Muscle layer of duodenum (tissue), 2 donors: Measurements from ENCODE around the gene CYS1.

ENCODE experiments used
- H3K27ac ChIP-seq: one replicate; pipeline ENCODE4 v1.7.0; 2013; ENCODE audit warnings: mild to moderate bottlenecking, low read length
- H3K27me3 ChIP-seq: one replicate; pipeline ENCODE4 v1.7.0; 2013; ENCODE audit warnings: low read depth, mild to moderate bottlenecking, control low read depth, low read length
- H3K36me3 ChIP-seq, 2 donors: one replicate each; pipeline ENCODE4 v1.7.0; 2013; ENCODE audit warnings: low read length in 2 of 2, control low read depth in 1 of 2, mild to moderate bottlenecking in 1 of 2; ENCODE audit not compliant: insufficient read depth in 2 of 2, control insufficient read depth in 1 of 2
- H3K4me1 ChIP-seq, 2 donors: one replicate each; pipeline ENCODE4 v1.7.0; 2013; ENCODE audit warnings: low read length in 2 of 2, mild to moderate bottlenecking in 2 of 2, control low read depth in 1 of 2, moderate library complexity in 1 of 2; ENCODE audit not compliant: insufficient read depth in 2 of 2, control insufficient read depth in 1 of 2
- H3K4me3 ChIP-seq, 2 donors: one replicate each; pipeline ENCODE4 v1.7.0; 2013; ENCODE audit warnings: low read length in 2 of 2, low read depth in 1 of 2, mild to moderate bottlenecking in 1 of 2
- H3K9me3 ChIP-seq, 2 donors: one replicate each; pipeline ENCODE4 v1.7.0; 2013; ENCODE audit warnings: low read length in 2 of 2, control low read depth in 1 of 2, mild to moderate bottlenecking in 1 of 2; ENCODE audit not compliant: control insufficient read depth in 1 of 2
- donor health status: healthy.

CYS1 gene

DNA sequence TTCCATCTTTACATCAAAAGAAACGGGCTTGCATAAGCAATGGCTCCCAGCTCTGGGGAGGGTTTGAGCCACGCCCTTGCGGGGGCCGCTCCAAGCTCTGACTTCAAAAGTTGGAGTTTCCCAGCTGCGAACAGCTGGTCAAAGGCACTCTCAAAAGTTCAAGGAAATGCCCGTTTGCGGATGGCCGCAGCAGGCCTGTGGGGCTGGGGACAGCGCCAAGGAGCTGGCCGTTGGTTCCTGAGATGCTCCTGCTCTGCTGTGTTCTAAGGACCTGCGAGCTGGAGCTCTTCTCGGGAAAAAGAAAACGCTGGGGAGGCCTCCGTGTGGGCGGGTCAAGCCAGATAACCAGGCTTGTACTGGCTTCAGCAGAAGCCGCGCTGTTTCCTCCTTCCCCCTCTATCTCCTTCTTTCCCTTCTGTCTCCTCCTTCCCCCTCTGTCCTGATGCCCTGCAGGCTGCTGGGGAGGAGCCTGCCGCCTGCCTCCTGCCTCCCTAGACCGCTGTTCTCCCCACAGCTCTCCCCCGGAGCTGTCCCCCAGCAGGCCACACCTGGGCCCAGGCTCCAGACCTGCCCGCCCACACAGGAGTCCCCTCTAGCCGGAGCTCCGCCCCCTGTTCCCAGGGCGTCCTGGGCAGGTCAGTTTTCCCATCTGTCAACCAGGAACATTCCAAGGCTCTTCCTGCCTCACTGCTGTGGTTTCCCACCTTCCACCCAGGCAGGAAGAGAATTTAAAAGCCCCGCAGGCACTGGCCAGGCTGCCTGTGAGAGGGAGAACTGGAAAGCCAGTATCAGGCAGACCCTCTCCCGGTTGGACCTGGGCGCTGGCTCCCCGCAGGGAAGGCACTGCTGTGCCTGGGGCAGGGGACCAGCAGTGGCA is 22.7 kb downstream of the CYS1 start:
- Histone ChIP-seq H3K27ac (no peak overlapping the region), H3K9me3 (no peaks in the 10 kb centered on the region), H3K4me1 (peaks cover 7 to 15% of the 10 kb centered on the region in 2 donors), H3K36me3 (peaks cover 8 to 14% of the 10 kb centered on the region in 2 donors), H3K27me3 (no peaks in the 10 kb centered on the region), H3K4me3 (peak overlapping the region; percentile 32 to 37)

DNA sequence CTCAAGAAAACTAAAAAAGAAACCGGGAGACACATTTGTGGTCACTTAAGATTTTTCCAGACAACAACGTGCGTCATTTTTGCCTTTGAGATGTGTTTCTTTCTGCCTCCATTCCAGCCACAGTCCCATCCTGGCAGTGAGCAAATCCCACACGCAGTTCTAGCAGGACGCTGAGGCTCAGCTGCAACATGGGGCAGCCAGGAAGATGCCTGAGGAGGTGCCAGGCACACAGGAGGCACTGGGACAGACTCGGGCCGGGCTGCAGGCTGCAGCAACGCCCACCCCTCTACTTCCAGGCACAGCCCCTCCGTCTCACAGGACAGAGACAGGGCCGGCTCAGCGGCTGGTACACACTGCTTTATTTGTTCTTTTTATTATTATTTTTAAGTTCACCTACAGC is 23.8 kb downstream of the CYS1 start:
- peaks cover 7 to 15% of the 10 kb centered on the region in 2 donors for H3K4me1 ChIP-seq
- no peak overlapping the region for H3K4me3 ChIP-seq
- H3K36me3 ChIP-seq = peaks cover 13 to 21% of the 10 kb centered on the region in 2 donors
- no peak overlapping the region for H3K27ac ChIP-seq
- H3K9me3 ChIP-seq = no peaks in the 10 kb centered on the region
- H3K27me3 ChIP-seq = no peaks in the 10 kb centered on the region

DNA sequence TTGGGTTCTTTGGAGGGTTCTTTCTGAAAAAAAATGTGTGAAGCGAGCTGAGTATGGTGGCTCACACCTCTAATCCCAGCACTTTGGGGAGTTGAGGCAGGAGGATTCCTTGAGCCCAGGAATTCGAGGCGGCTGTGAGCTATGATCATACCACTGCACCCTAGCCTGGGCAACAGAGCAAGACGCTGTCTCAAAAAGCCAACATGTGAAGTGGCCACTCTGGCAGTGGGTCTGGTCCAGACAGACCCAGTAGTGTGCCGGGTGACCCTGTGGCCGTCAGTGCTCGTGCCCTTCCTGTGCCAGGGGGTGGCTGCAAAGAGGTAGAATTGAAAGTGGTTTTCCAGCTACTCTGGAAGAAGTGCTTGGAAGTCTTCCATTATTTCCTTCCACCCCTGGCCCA is 25.2 kb downstream of the CYS1 start:
- Histone ChIP-seq H3K4me1 (peaks cover 7 to 9% of the 10 kb centered on the region in 2 donors), H3K27ac (no peak overlapping the region), H3K9me3 (no peaks in the 10 kb centered on the region), H3K27me3 (no peaks in the 10 kb centered on the region), H3K36me3 (peaks cover 13 to 21% of the 10 kb centered on the region in 2 donors), H3K4me3 (no peak overlapping the region)

DNA sequence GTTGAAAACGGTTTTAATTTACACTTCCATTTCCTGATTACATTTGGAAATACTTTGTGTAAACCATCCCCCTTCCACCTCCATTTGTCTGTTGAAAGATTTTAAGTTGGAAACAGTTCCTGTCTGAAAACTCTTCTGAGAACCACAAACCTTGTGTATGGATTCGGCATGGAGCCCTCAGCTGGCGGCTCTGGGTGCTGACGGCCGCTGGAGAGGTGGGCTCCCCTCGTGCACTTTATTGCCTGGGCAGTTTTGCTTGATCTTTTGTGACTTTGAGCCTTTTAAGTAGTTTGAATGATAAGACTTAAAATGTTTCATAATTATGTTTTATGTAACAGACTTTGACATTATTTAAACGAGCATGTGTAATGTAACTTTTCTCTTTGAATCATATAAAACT is 25.8 kb downstream of the CYS1 start:
- Histone ChIP-seq H3K4me1 (peaks cover 10 to 13% of the 10 kb centered on the region in 2 donors), H3K36me3 (peaks cover 13 to 24% of the 10 kb centered on the region in 2 donors), H3K4me3 (no peak overlapping the region), H3K27me3 (no peaks in the 10 kb centered on the region), H3K9me3 (no peaks in the 10 kb centered on the region), H3K27ac (no peak overlapping the region)

DNA sequence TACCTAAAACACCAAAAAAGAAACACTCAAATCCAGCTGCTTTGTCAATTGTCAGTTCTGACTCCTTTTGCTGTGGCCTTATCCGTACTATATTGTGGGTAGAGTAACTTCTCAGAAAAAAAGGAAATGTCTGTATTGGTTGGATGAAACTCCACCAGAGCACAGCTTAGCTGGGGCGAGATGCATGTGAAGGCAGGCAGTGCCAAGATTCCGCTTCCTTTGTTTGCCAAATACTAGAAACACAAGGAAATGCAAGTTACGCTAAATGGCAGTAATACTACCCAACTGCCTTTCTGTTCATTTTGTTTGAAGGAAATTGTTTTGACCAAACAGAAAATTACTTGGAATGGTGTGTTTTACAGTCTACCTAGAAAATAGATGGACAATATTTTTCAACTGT is 26.9 kb downstream of the CYS1 start:
- Histone ChIP-seq H3K27ac (no peak overlapping the region), H3K4me1 (peaks cover 18 to 19% of the 10 kb centered on the region in 2 donors), H3K9me3 (no peaks in the 10 kb centered on the region), H3K4me3 (no peak overlapping the region), H3K36me3 (peaks cover 19 to 33% of the 10 kb centered on the region in 2 donors), H3K27me3 (no peaks in the 10 kb centered on the region)

DNA sequence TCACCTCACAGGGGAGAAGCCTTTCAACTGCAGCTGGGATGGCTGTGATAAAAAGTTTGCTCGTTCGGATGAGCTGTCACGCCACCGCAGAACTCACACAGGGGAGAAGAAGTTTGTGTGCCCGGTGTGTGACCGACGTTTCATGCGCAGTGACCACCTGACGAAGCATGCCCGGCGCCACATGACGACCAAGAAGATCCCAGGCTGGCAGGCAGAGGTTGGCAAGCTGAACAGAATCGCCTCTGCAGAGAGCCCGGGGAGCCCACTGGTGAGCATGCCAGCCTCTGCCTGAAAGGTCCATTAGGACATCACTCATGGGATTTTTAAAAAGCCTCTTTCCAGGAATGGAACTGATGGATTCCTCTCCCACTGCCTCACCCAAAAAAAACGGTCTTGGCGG is 28.0 kb downstream of the CYS1 start:
- Histone ChIP-seq H3K27ac (no peak overlapping the region), H3K9me3 (no peaks in the 10 kb centered on the region), H3K27me3 (no peaks in the 10 kb centered on the region), H3K4me1 (peaks cover 20% of the 10 kb centered on the region in 2 donors), H3K36me3 (peaks cover 28 to 42% of the 10 kb centered on the region in 2 donors), H3K4me3 (no peak overlapping the region)

DNA sequence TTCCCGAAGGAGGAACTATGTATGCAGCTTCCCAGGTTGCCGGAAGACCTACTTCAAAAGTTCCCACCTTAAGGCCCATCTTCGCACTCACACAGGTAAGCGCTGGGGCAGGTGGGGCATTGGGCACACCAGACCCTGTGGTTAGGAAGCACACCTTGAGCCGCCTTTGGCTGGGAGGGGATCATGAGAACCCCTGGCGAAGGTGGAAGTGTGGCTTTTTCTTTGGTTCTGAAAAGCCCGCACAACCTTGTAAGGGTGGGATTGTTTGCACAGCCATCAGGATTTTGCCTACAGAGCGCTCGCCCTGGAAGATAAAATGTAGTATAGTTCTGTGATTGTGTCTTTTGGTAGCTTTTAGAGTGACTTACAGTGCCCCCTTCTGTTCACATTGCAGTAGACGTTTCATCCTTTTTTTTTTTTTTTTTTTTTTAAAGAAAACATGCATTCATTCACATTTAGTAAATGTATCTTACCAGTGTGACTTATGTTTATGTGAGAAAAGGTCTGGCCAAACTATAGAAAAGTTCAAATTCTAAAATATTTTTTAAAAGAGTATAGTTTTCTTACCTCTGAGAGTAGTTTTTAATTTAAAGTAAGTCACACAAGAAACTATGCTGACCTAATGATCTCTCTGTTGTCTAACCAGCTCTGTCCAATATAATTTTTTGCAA is 31.6 kb downstream of the CYS1 start:
- H3K27ac ChIP-seq = peak overlapping the region; percentile 39
- no peak overlapping the region for H3K4me3 ChIP-seq
- peaks cover 15 to 38% of the 10 kb centered on the region in 2 donors for H3K4me1 ChIP-seq
- no peaks in the 10 kb centered on the region for H3K27me3 ChIP-seq
- peaks cover 28 to 36% of the 10 kb centered on the region in 2 donors for H3K36me3 ChIP-seq
- H3K9me3 ChIP-seq = no peaks in the 10 kb centered on the region

DNA sequence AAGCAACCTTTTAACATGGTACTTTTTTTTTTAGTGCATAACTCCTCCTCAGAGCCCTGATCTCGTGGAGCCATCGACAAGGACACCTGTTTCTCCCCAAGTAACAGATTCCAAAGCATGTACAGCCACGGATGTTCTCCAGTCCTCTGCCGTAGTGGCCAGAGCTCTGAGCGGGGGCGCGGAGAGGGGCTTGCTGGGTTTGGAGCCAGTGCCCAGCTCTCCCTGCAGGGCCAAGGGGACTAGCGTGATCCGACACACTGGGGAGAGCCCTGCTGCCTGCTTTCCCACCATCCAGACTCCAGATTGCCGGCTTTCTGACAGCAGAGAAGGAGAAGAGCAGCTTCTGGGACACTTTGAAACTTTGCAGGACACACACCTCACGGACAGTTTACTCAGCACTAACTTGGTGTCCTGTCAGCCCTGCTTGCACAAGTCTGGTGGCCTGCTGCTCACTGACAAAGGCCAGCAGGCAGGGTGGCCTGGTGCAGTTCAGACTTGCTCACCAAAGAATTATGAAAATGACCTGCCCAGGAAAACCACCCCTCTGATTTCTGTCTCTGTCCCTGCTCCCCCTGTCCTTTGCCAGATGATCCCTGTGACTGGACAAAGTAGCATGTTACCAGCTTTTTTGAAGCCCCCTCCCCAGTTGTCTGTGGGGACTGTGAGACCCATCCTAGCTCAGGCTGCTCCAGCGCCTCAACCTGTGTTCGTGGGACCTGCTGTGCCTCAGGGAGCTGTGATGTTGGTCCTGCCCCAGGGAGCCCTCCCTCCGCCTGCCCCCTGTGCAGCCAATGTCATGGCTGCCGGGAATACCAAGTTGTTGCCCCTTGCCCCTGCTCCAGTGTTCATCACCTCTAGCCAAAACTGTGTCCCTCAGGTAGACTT is 32.4 kb downstream of the CYS1 start:
- Histone ChIP-seq H3K4me1 (peaks cover 15 to 38% of the 10 kb centered on the region in 2 donors), H3K36me3 (peaks cover 24 to 30% of the 10 kb centered on the region in 2 donors), H3K27ac (no peak overlapping the region), H3K4me3 (no peak overlapping the region), H3K9me3 (no peaks in the 10 kb centered on the region), H3K27me3 (no peaks in the 10 kb centered on the region)

DNA sequence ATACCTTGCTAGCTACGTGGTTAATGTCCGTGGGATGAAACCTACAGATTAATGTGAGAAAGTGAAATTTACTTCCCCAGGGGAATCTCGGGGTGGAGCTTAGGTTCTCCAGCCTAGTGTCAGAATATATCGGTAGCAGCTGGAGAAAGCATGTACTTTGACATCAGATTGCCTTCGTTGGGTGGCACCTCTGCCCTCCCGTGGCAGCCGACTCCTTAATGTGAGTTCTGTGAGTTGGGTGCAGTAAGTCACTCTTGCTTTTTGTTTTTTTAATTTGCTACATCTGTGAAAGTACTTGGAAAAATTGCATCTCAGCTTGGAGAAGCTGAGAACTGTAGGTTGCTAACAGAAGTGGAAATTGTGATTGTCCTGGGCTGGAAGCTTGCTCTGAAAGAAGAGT is 33.3 kb downstream of the CYS1 start:
- Histone ChIP-seq H3K4me1 (peaks cover 15 to 38% of the 10 kb centered on the region in 2 donors), H3K36me3 (peaks cover 15 to 22% of the 10 kb centered on the region in 2 donors), H3K27me3 (no peaks in the 10 kb centered on the region), H3K27ac (no peak overlapping the region), H3K9me3 (no peaks in the 10 kb centered on the region), H3K4me3 (no peak overlapping the region)

DNA sequence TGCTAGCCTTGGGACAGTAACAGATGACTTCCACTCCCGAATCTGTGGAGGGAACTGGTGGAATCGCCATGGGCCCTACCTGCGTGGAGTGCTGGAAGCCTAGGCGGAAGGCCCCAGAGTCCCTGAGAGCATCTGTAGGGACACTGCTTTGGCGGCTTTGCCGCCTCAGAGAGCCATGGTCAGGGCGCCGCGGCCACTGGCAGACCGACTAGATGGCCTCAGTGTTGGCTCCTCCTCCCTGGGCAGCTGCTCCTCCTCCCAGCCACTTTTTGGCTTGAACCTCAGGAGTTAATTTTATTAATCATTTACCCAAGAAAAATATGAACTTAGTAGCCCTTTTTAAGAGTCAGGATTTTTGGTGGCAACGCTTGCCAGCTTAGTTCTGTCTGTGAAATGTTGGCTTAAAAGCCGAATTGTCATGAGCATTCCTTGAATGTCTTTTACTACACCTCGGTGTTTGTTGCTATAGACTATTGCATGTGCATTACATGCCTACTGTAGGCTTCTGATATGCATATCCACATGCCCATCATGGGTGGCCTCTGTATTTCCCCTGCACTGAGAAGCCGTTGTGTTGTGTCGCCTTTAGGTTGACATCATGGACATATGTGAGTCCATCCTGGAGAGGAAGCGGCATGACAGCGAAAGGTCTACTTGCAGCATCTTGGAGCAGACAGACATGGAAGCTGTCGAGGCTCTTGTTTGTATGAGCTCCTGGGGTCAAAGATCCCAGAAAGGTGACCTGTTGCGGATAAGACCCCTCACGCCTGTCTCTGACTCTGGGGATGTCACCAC is 34.5 kb downstream of the CYS1 start:
- Histone ChIP-seq H3K27me3 (no peaks in the 10 kb centered on the region), H3K36me3 (peaks cover 15 to 21% of the 10 kb centered on the region in 2 donors), H3K4me1 (peaks cover 15 to 45% of the 10 kb centered on the region in 2 donors), H3K9me3 (no peaks in the 10 kb centered on the region), H3K4me3 (no peak overlapping the region), H3K27ac (no peak overlapping the region)
